HepG2 (cell line): ENCODE results near the gene TLNRD1. TPM values are rescaled to one million over a fixed set of nuclear protein-coding genes. Genes with fewer than 3 reads are reported as not detected.

ENCODE experiments used
- ATAC-seq: fragments of 200-7000 bp; cut with Tn5 transposase; 3 replicates; pipeline ENCODE4 v1.9.1; 2020; ENCODE audit warnings: mild to moderate bottlenecking, moderate library complexity
- BruUV-seq: library from RNA; stranded (reverse); fragments of 400-500 nt; replicated peaks from 2 replicates; lab custom pipeline; 2021; lab: Mats Ljungman, UMichigan
- CTCF ChIA-PET: fragments of 300-600 bp; formaldehyde crosslinking; extraction: SDS; loops from one replicate; lab custom pipeline; 2021; ENCODE audit warnings: low total read pairs, inconsistent platforms, low intra/inter-chr PET ratio; lab: Yijun Ruan, JAX
- POLR2A ChIA-PET: fragments of 350-600 bp; sonication (Branson Sonifier 250); formaldehyde crosslinking; loops from one replicate; lab custom pipeline; 2020; ENCODE audit warnings: antibody characterized with exemption, inconsistent platforms; lab: Yijun Ruan, JAX
- DNase-seq: peaks from one replicate; pipeline ENCODE4 v3.0.0-alpha.2; 2015; ENCODE audit warnings: low spot score
- FAIRE-seq: peaks from 3 replicates; lab custom pipeline; 2011; peaks lifted over from hg19 to GRCh38; lab: Jason Lieb, UNC
- H2AFZ ChIP-seq: one replicate; pipeline ENCODE4 v1.6.1; 2011; ENCODE audit warnings: low read length, inconsistent platforms
- H3K27ac ChIP-seq: fragments of 300-600 bp; 3 replicates; pipeline ENCODE4 v1.8.0; 2011; ENCODE audit warnings: mixed run types, mild to moderate bottlenecking, mixed read lengths, low read length, inconsistent platforms; ENCODE audit not compliant: insufficient read depth; ENCODE audit errors: extremely low read length
- H3K27me3 ChIP-seq, 2 experiments: fragments of 200-600 bp in 1 of 2; 2 replicates in 1 of 2; 3 replicates in 1 of 2; pipeline versions ENCODE4 v1.6.0 to v1.8.0; 2011; ENCODE audit warnings: low read length in 2 of 2, mild to moderate bottlenecking in 2 of 2, moderate library complexity in 2 of 2, inconsistent platforms in 1 of 2; ENCODE audit not compliant: insufficient read depth in 2 of 2, control insufficient read depth in 1 of 2
- H3K36me3 ChIP-seq, 2 experiments: fragments of 200-600 bp in 1 of 2; replicated peaks in 1 of 2; 2 replicates in 1 of 2; 3 replicates in 1 of 2; pipeline versions ENCODE4 v1.5.1 to v1.8.0; 2011; ENCODE audit warnings: low read length in 2 of 2, inconsistent platforms in 1 of 2; ENCODE audit not compliant: insufficient read depth in 2 of 2, control insufficient read depth in 1 of 2
- H3K4me1 ChIP-seq: 2 replicates; pipeline ENCODE4 v1.5.1; 2012; ENCODE audit warnings: low read length, inconsistent platforms; ENCODE audit not compliant: insufficient read depth
- H3K4me2 ChIP-seq: 2 replicates; pipeline ENCODE4 v1.6.0; 2011; ENCODE audit warnings: low read depth, low read length, inconsistent platforms
- H3K4me3 ChIP-seq, 3 experiments: fragments of 200-600 bp in 1 of 3; sonication (generic), shearing (Covaris generic) in 1 of 3; replicated peaks in 1 of 3; 2 replicates each; pipeline ENCODE4 v1.5.1; 2011 to 2016; ENCODE audit warnings: low read length in 3 of 3, inconsistent platforms in 2 of 3, low read depth in 2 of 3, mild to moderate bottlenecking in 2 of 3, control low read depth in 1 of 3, mixed read lengths in 1 of 3; ENCODE audit not compliant: insufficient read depth in 1 of 3
- H3K79me2 ChIP-seq: one replicate; pipeline ENCODE4 v1.6.1; 2011; ENCODE audit warnings: low read length, inconsistent platforms; ENCODE audit not compliant: insufficient read depth
- H3K9ac ChIP-seq: 2 replicates; pipeline ENCODE4 v1.6.0; 2011; ENCODE audit warnings: mild to moderate bottlenecking, low read depth, low read length, inconsistent platforms; ENCODE audit not compliant: insufficient read depth
- H3K9me3 ChIP-seq: 2 replicates; pipeline ENCODE4 v1.5.1; 2012; ENCODE audit warnings: mild to moderate bottlenecking, low read length
- H4K20me1 ChIP-seq: 2 replicates; pipeline ENCODE4 v1.6.0; 2011; ENCODE audit warnings: inconsistent platforms, mild to moderate bottlenecking, low read length, moderate library complexity; ENCODE audit not compliant: insufficient read depth
- AFF4 ChIP-seq: sonication (generic); formaldehyde crosslinking; IDR thresholded peaks from 2 replicates; pipeline ENCODE4 v1.4.0; 2020; ENCODE audit warnings: missing genetic modification reagents
- ATF7-NPFF ChIP-seq: sonication (generic); formaldehyde crosslinking; IDR thresholded peaks from 2 replicates; pipeline ENCODE4 v1.8.1; 2023; ENCODE audit warnings: mild to moderate bottlenecking, low read depth, missing genetic modification reagents, moderate library complexity
- CREB1 ChIP-seq, 2 experiments: fragments of 450-650 bp in 1 of 2; IDR thresholded peaks; 2 replicates each; pipeline ENCODE4 v1.6.1; 2016 to 2017; ENCODE audit warnings: control low read depth in 1 of 2, mild to moderate bottlenecking in 1 of 2, missing compliant biosample characterization in 1 of 2, missing genetic modification characterization in 1 of 2
- FOSL2 ChIP-seq: sonication (generic); formaldehyde crosslinking; IDR thresholded peaks from 2 replicates; pipeline ENCODE4 v1.4.0; 2020; ENCODE audit warnings: missing genetic modification reagents
- HMGXB3 ChIP-seq: sonication (generic); formaldehyde crosslinking; IDR thresholded peaks from 2 replicates; pipeline ENCODE4 v1.4.0; 2020; ENCODE audit warnings: missing genetic modification reagents, borderline replicate concordance
- HOXA9 ChIP-seq: sonication (generic); formaldehyde crosslinking; IDR thresholded peaks from 2 replicates; pipeline ENCODE4 v1.8.1; 2022; ENCODE audit warnings: missing genetic modification reagents, mild to moderate bottlenecking, moderate library complexity, borderline replicate concordance
- KDM3A ChIP-seq: IDR thresholded peaks from 2 replicates; pipeline ENCODE4 v1.6.1; 2018; ENCODE audit warnings: low read depth, missing compliant biosample characterization
- STAT5B ChIP-seq: sonication (generic); formaldehyde crosslinking; IDR thresholded peaks from 2 replicates; pipeline ENCODE4 v1.4.0; 2020; ENCODE audit warnings: missing genetic modification reagents
- ZBTB4 ChIP-seq: sonication (generic); formaldehyde crosslinking; IDR thresholded peaks from 2 replicates; pipeline ENCODE4 v1.4.0; 2020; ENCODE audit warnings: missing genetic modification reagents, mild to moderate bottlenecking, borderline replicate concordance
- ZBTB42 ChIP-seq: sonication (generic); formaldehyde crosslinking; IDR thresholded peaks from 2 replicates; pipeline ENCODE4 v1.5.0; 2020; ENCODE audit warnings: mild to moderate bottlenecking, missing genetic modification reagents
- ZNF264 ChIP-seq: sonication (generic); formaldehyde crosslinking; IDR thresholded peaks from 2 replicates; pipeline ENCODE4 v1.4.0; 2020; ENCODE audit warnings: missing genetic modification reagents
- ZNF543 ChIP-seq: sonication (generic); formaldehyde crosslinking; IDR thresholded peaks from 2 replicates; pipeline ENCODE4 v1.4.0; 2020; ENCODE audit warnings: mild to moderate bottlenecking, missing genetic modification reagents
- WGBS: methylation state at CpG from one replicate; pipeline ENCODE4 v1.1.6; 2017; ENCODE audit warnings: low lambda C conversion rate; 5-methylcytosine and 5-hydroxymethylcytosine counted together
- in situ Hi-C: cut with HindIII; loops from 2 replicates; pipeline ENCODE4 v1.10.0; 2017; ENCODE audit warnings: low pct_unique_long_range_greater_than_20kb; ENCODE audit not compliant: extremely low pct_ligation_motif_present
- intact Hi-C: fragments of 100-400 bp; cut with micrococcal nuclease; formaldehyde crosslinking; loops from one replicate; pipeline ENCODE4 v1.10.0; 2022; ENCODE audit not compliant: unreplicated experiment
- polyA plus RNA-seq, 8 experiments: library from polyadenylated mRNA; depleted of rRNA in 3 of 8; stranded (reverse) in 7 of 8; unstranded in 1 of 8; fragments of >200 nt; fragmentation: Illumina TruSeq in 4 of 8; extraction: Trizol in 4 of 8; gene quantifications; 2 replicates each; pipeline versions ENCODE4 v1.2.1 to v1.2.3, GENCODE V29; 2011 to 2016; ENCODE audit warnings: low read depth in 4 of 8, missing spikeins in 1 of 8, mixed read lengths in 1 of 8; ENCODE audit not compliant: insufficient read depth in 1 of 8
- total RNA-seq, 5 experiments: library from RNA; depleted of rRNA; stranded (reverse); fragments of >200 nt; fragmentation: Illumina TruSeq; extraction: Trizol; gene quantifications; 2 replicates each; pipeline ENCODE4 v1.2.3, GENCODE V29; 2016; ENCODE audit warnings: low read depth in 1 of 5

The TLNRD1 gene
- total and polyA plus RNA-seq, 2 of the 13 experiments (the other 11 are each of a cell fraction or from before 2014, with no cell fraction given) = 3.4 to 5.3 TPM

GRCh38 chr15:81050259-81050658 is 49.5 kb downstream of the TLNRD1 start (continued):
- no peak for TF ChIP-seq ZBTB4

- BruUV-seq = no TSS peak
- H3K9me3 ChIP-seq = no peaks in the 10 kb centered on the region
- H3K36me3 ChIP-seq = no peaks in the 10 kb centered on the region
- POLR2A ChIA-PET = no interaction called here
- 44% methylated on average over 4 of the region's 4 CpGs for WGBS
- H3K27ac ChIP-seq = no peak overlapping the region
- in situ Hi-C loops = no loop called here
- FAIRE-seq = no peak
- H3K9ac ChIP-seq = no peak overlapping the region
- H3K4me1 ChIP-seq = no peaks in the 10 kb centered on the region
- ATAC-seq = no peak
- no peak for DNase-seq
- no peaks in the 10 kb centered on the region for H4K20me1 ChIP-seq
- no peak overlapping the region for H3K4me2 ChIP-seq
- no peak overlapping the region for H2AFZ ChIP-seq
- intact Hi-C loops = no loop called here
- peaks cover 1 to 9% of the 10 kb centered on the region in 2 experiments; a peak in 1 of 5 replicates for H3K27me3 ChIP-seq
- no peaks in the 10 kb centered on the region for H3K79me2 ChIP-seq
- CTCF ChIA-PET = no interaction called here
- no peak overlapping the region for H3K4me3 ChIP-seq
- TF ChIP-seq ATF7-NPFF (CRISPR knock-in tag) (no peak), CREB1 (IDR thresholded peaks at IDR 0.05) (no peak), CREB1 (CRISPR knock-in tag; IDR thresholded peaks at IDR 0.05) (no peak), HMGXB3 (CRISPR knock-in tag) (no peak), ZNF543 (CRISPR knock-in tag) (no peak), HOXA9 (CRISPR knock-in tag) (no peak), STAT5B (no peak), KDM3A (no peak), AFF4 (no peak), FOSL2 (CRISPR knock-in tag) (no peak), ZBTB42 (no peak), ZNF264 (CRISPR knock-in tag) (no peak)
These were observed 50.1 kb downstream of the TLNRD1 start for GRCh38 chr15:81050805-81051204.
